Fibroblast of lung (primary cell): ENCODE data around the gene SCAF11. TPM values are rescaled to one million over a fixed set of nuclear protein-coding genes. Genes with fewer than 3 reads are reported as not detected.

Source experiments
- DNase-seq, 2 donors: peaks; one replicate each; pipeline versions ENCODE4 v3.0.0 to v3.0.0-alpha.2; 2010; ENCODE audit warnings: low read depth in 2 of 2
- H2AFZ ChIP-seq: 2 replicates; pipeline ENCODE4 v1.5.1; 2012; ENCODE audit warnings: low read length, control low read depth, inconsistent platforms
- H3K27ac ChIP-seq: 2 replicates; pipeline ENCODE4 v1.5.1; 2011; ENCODE audit warnings: low read length, control low read depth; ENCODE audit not compliant: insufficient read depth
- H3K27me3 ChIP-seq: 2 replicates; pipeline ENCODE4 v1.5.1; 2011; ENCODE audit warnings: mild to moderate bottlenecking, low read length; ENCODE audit not compliant: control insufficient read depth, insufficient read depth
- H3K36me3 ChIP-seq: 2 replicates; pipeline ENCODE4 v1.5.1; 2011; ENCODE audit warnings: low read length; ENCODE audit not compliant: control insufficient read depth, insufficient read depth
- H3K4me1 ChIP-seq: 2 replicates; pipeline ENCODE4 v1.5.1; 2011; ENCODE audit warnings: low read length; ENCODE audit not compliant: control insufficient read depth, insufficient read depth; ENCODE audit errors: extremely low read depth
- H3K4me2 ChIP-seq: 2 replicates; pipeline ENCODE4 v1.5.1; 2011; ENCODE audit warnings: low read length, control low read depth; ENCODE audit not compliant: insufficient read depth; ENCODE audit errors: extremely low read depth
- H3K4me3 ChIP-seq, 4 experiments: fragments of 200-600 bp in 1 of 4; sonication (generic) in 1 of 4; replicated peaks in 1 of 4; 2 replicates each; pipeline ENCODE4 v1.5.1; 2011 to 2016; ENCODE audit warnings: low read length in 4 of 4, low read depth in 3 of 4, mild to moderate bottlenecking in 3 of 4, control low read depth in 2 of 4, inconsistent platforms in 1 of 4, mixed read lengths in 1 of 4; ENCODE audit not compliant: insufficient read depth in 1 of 4; ENCODE audit errors: control extremely low read depth in 1 of 4
- H3K79me2 ChIP-seq: 2 replicates; pipeline ENCODE4 v1.5.1; 2012; ENCODE audit warnings: mild to moderate bottlenecking, low read length, inconsistent platforms; ENCODE audit not compliant: control insufficient read depth, insufficient read depth
- H3K9ac ChIP-seq: 2 replicates; pipeline ENCODE4 v1.5.1; 2011; ENCODE audit warnings: mild to moderate bottlenecking, low read length, control low read depth; ENCODE audit not compliant: insufficient read depth
- H3K9me3 ChIP-seq: 2 replicates; pipeline ENCODE4 v1.5.1; 2012; ENCODE audit warnings: low read depth, low read length; ENCODE audit not compliant: control insufficient read depth, insufficient read depth
- H4K20me1 ChIP-seq: 2 replicates; pipeline ENCODE4 v1.5.1; 2011; ENCODE audit warnings: low read length; ENCODE audit not compliant: control insufficient read depth, insufficient read depth; ENCODE audit errors: extremely low read depth
- CTCF ChIP-seq, 2 donors: IDR thresholded peaks in 1 of 2; conservative IDR thresholded peaks in 1 of 2; 1 replicate in 1 of 2; 2 replicates in 1 of 2; pipeline ENCODE4 v1.5.1; 2011 to 2012; ENCODE audit warnings: low read length in 2 of 2, control low read depth in 1 of 2, inconsistent platforms in 1 of 2, low read depth in 1 of 2, mild to moderate bottlenecking in 1 of 2
- EZH2 ChIP-seq: IDR thresholded peaks from 2 replicates; pipeline ENCODE4 v1.5.1; 2012; ENCODE audit warnings: low read length, control low read depth, mild to moderate bottlenecking; ENCODE audit errors: missing control alignments
- polyA plus RNA-seq, 2 donors: library from polyadenylated mRNA; depleted of rRNA in 1 of 2; stranded (reverse) in 1 of 2; unstranded in 1 of 2; fragments of >200 nt; gene quantifications; 2 replicates each; pipeline ENCODE4 v1.2.1, GENCODE V29; 2011 to 2012; ENCODE audit warnings: missing spikeins in 1 of 2
- total RNA-seq: library from RNA; depleted of rRNA; stranded (reverse); fragments of >200 nt; gene quantifications from 2 replicates; pipeline ENCODE4 v1.2.1, GENCODE V29; 2014

The SCAF11 gene
- total and polyA plus RNA-seq, 2 donors (not counting 1 experiment from before 2014, with no cell fraction given): 43.8 to 79.4 TPM

DNA sequence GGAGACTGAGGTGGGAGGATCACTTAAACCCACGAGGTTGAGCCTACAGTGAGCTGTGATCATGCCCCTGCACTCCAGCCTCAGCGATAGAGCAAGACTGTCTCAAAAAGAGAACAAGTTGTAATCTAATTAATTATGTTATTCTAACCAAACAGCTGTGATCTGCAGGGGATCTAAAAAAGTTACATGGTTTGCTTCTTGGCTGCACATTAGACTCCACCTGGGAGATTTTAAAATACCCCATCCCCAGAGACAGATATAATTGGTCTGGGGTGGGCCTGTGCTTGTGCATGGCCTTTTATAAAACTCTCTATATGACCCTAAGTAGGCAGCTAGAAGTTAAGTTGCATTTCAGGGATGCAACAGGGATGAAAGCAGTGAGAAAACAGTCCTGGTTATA is 76.7 kb downstream of the SCAF11 start:
- H3K79me2 ChIP-seq: no peaks in the 10 kb centered on the region
- no peak overlapping the region for H3K4me3 ChIP-seq
- H3K9ac ChIP-seq: no peak overlapping the region
- no peak overlapping the region for H2AFZ ChIP-seq
- DNase-seq: no peak
- peak overlapping the region; percentile 25 for H3K4me2 ChIP-seq
- H3K9me3 ChIP-seq: no peaks in the 10 kb centered on the region
- no peak overlapping the region for H3K27ac ChIP-seq
- no peaks in the 10 kb centered on the region for H3K27me3 ChIP-seq
- TF ChIP-seq CTCF (conservative IDR thresholded peaks at IDR 0.05 in 1 of 2, IDR thresholded peaks at IDR 0.05 in 1 of 2; ENCODE audit: low read depth in 1 of 2, low read length in 2 of 2) (no peak), EZH2 (no peak)
- peaks cover 4% of the 10 kb centered on the region for H3K4me1 ChIP-seq
- H3K36me3 ChIP-seq: no peaks in the 10 kb centered on the region
- no peaks in the 10 kb centered on the region for H4K20me1 ChIP-seq

DNA sequence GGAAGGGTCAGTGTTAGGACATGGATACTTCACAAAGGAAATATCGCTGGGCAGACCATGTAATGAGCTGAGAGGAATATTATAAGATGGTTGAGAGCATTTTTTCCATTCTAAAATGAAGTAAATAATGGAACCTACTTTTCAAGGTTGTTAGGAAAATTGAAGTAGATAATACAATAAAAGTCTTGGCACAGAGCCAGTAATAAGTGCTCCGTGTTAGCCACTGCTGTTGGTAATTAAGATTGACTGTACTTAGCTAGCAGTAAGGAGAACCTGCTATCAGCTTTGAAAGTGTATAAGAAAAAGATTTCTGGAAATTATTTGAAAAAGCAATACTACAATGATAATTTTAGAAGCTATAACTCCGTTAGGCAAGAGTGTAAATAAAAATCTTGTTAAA is 77.6 kb downstream of the SCAF11 start:
- H2AFZ ChIP-seq: no peak overlapping the region
- no peak overlapping the region for H3K4me3 ChIP-seq
- H3K9me3 ChIP-seq: no peaks in the 10 kb centered on the region
- no peaks in the 10 kb centered on the region for H4K20me1 ChIP-seq
- no peak for DNase-seq
- H3K4me1 ChIP-seq: peaks cover 4% of the 10 kb centered on the region
- TF ChIP-seq EZH2 (no peak), CTCF (conservative IDR thresholded peaks at IDR 0.05 in 1 of 2, IDR thresholded peaks at IDR 0.05 in 1 of 2; ENCODE audit: low read depth in 1 of 2, low read length in 2 of 2) (no peak)
- no peaks in the 10 kb centered on the region for H3K79me2 ChIP-seq
- no peak overlapping the region for H3K27ac ChIP-seq
- no peak overlapping the region for H3K4me2 ChIP-seq
- H3K27me3 ChIP-seq: no peaks in the 10 kb centered on the region
- H3K9ac ChIP-seq: no peak overlapping the region
- no peaks in the 10 kb centered on the region for H3K36me3 ChIP-seq

- Histone ChIP-seq H3K4me3 (no peak overlapping the region), H3K27ac (no peak overlapping the region), H3K4me1 (peaks cover 4% of the 10 kb centered on the region), H3K9ac (no peak overlapping the region), H3K4me2 (no peak overlapping the region), H2AFZ (no peak overlapping the region), H4K20me1 (no peaks in the 10 kb centered on the region), H3K79me2 (no peaks in the 10 kb centered on the region), H3K9me3 (no peaks in the 10 kb centered on the region), H3K27me3 (no peaks in the 10 kb centered on the region), H3K36me3 (no peaks in the 10 kb centered on the region)
- TF ChIP-seq CTCF (conservative IDR thresholded peaks at IDR 0.05 in 1 of 2, IDR thresholded peaks at IDR 0.05 in 1 of 2; ENCODE audit: low read depth in 1 of 2, low read length in 2 of 2) (no peak), EZH2 (no peak)
- DNase-seq: peak; percentile 28 to 71
Observed at GRCh38 chr12:45909041-45909713, 81.2 kb downstream of the SCAF11 start.
